K562 (cell line): Measurements from ENCODE around the gene RNF34. TPM values are rescaled to one million over a fixed set of nuclear protein-coding genes. Genes with fewer than 3 reads are reported as not detected.

Source experiments
- CHAMP1 ChIP-seq: fragments of 450-650 bp; IDR thresholded peaks from 2 replicates; pipeline ENCODE4 v1.6.1; 2016; ENCODE audit warnings: mild to moderate bottlenecking
- CREB1 ChIP-seq, 2 experiments: sonication (generic) in 1 of 2; formaldehyde crosslinking in 1 of 2; IDR thresholded peaks; 2 replicates each; pipeline versions ENCODE4 v1.6.1 to v1.8.0; 2012 to 2022; ENCODE audit warnings: inconsistent platforms in 1 of 2, mild to moderate bottlenecking in 1 of 2, missing genetic modification reagents in 1 of 2, moderate library complexity in 1 of 2
- ETS2 ChIP-seq: IDR thresholded peaks from 2 replicates; pipeline ENCODE4 v1.6.1; 2016; ENCODE audit warnings: borderline replicate concordance, missing genetic modification characterization, mild to moderate bottlenecking, moderate library complexity, missing compliant biosample characterization; ENCODE audit not compliant: poor library complexity, severe bottlenecking
- GTF2E2 ChIP-seq: fragments of 200-800 bp; sonication (Bioruptor generic); IDR thresholded peaks from 2 replicates; pipeline ENCODE4 v1.6.1; 2016; ENCODE audit warnings: missing genetic modification characterization, missing compliant biosample characterization
- HOXB6 ChIP-seq: fragments of 250-450 bp; sonication (Bioruptor Pico); IDR thresholded peaks from 2 replicates; pipeline ENCODE4 v1.5.1; 2022; ENCODE audit warnings: mild to moderate bottlenecking, borderline replicate concordance
- ID3 ChIP-seq, 2 experiments: fragments of 250-450 bp in 1 of 2; fragments of 450-650 bp in 1 of 2; sonication (Bioruptor Pico) in 1 of 2; IDR thresholded peaks; 2 replicates each; pipeline versions ENCODE4 v1.6.1 to v1.8.0; 2016 to 2021; ENCODE audit warnings: mild to moderate bottlenecking in 2 of 2, moderate library complexity in 2 of 2, missing compliant biosample characterization in 1 of 2, missing genetic modification characterization in 1 of 2
- MCM2 ChIP-seq: fragments of 450-650 bp; IDR thresholded peaks from 2 replicates; pipeline ENCODE4 v1.6.1; 2017; ENCODE audit warnings: low read depth, mild to moderate bottlenecking
- MEIS2 ChIP-seq: fragments of 450-650 bp; IDR thresholded peaks from 2 replicates; pipeline ENCODE4 v1.6.1; 2014; ENCODE audit warnings: mild to moderate bottlenecking; ENCODE audit not compliant: partially characterized antibody
- NFIC ChIP-seq: fragments of 450-650 bp; IDR thresholded peaks from 2 replicates; pipeline ENCODE4 v1.6.1; 2017; ENCODE audit warnings: mild to moderate bottlenecking, inconsistent platforms
- NFYB ChIP-seq: IDR thresholded peaks from 2 replicates; pipeline ENCODE4 v1.6.1; 2011; ENCODE audit warnings: mild to moderate bottlenecking, moderate library complexity; ENCODE audit not compliant: insufficient read length; ENCODE audit errors: extremely low read depth
- NUFIP1 ChIP-seq: fragments of 450-650 bp; IDR thresholded peaks from 2 replicates; pipeline ENCODE4 v1.6.1; 2018; ENCODE audit not compliant: partially characterized antibody
- PATZ1 ChIP-seq: fragments of 250-450 bp; sonication (Bioruptor Pico); IDR thresholded peaks from 2 replicates; pipeline ENCODE4 v1.5.0; 2020; ENCODE audit warnings: mild to moderate bottlenecking, borderline replicate concordance
- PHB ChIP-seq: fragments of 250-450 bp; sonication (Bioruptor Pico); IDR thresholded peaks from 2 replicates; pipeline ENCODE4 v1.5.0; 2021
- POLR3G ChIP-seq: IDR thresholded peaks from 2 replicates; pipeline ENCODE4 v1.6.1; 2011; ENCODE audit not compliant: insufficient read length, insufficient replicate concordance; ENCODE audit errors: extremely low read depth
- RAD51 ChIP-seq: fragments of 450-650 bp; IDR thresholded peaks from 2 replicates; pipeline ENCODE4 v1.7.1; 2016; ENCODE audit warnings: low read depth, mild to moderate bottlenecking, borderline replicate concordance
- STAT5A ChIP-seq: IDR thresholded peaks from 2 replicates; pipeline ENCODE4 v1.6.1; 2012; ENCODE audit warnings: low read length, inconsistent platforms, borderline replicate concordance
- TBP ChIP-seq: optimal IDR thresholded peaks from 2 replicates; pipeline ENCODE3; 2011; ENCODE audit warnings: low read depth, low read length, improper control_type of control experiment
- ZKSCAN1 ChIP-seq: fragments of 150-350 bp; IDR thresholded peaks from 2 replicates; pipeline ENCODE4 v1.6.1; 2016; ENCODE audit warnings: low read depth, low read length
- ZNF444 ChIP-seq: fragments of 250-450 bp; sonication (Bioruptor Pico); IDR thresholded peaks from 2 replicates; pipeline ENCODE4 v1.4.0; 2020; ENCODE audit warnings: mild to moderate bottlenecking, moderate library complexity
- ZNF589 ChIP-seq: fragments of 200-800 bp; sonication (Bioruptor generic); IDR thresholded peaks from 2 replicates; pipeline ENCODE4 v1.6.1; 2016; ENCODE audit warnings: low read depth, missing genetic modification characterization, missing compliant biosample characterization
- polyA plus RNA-seq, 8 experiments: library from polyadenylated mRNA; depleted of rRNA in 4 of 8; stranded (reverse) in 5 of 8; unstranded in 3 of 8; fragments of >200 nt; fragmentation: Nextera tagmentation in 2 of 8; fragmentation: Illumina TruSeq in 1 of 8; extraction: Ambion mirVana in 2 of 8; extraction: Trizol in 1 of 8; gene quantifications; 2 replicates each; pipeline versions ENCODE4 v1.2.1 to v1.2.3, GENCODE V29; 2011 to 2014; ENCODE audit warnings: inconsistent platforms in 1 of 8, missing spikeins in 1 of 8
- total RNA-seq, 7 experiments: library from RNA; depleted of rRNA in 6 of 7; stranded (reverse); fragments of >200 nt in 6 of 7; fragmentation: Illumina TruSeq in 2 of 7; extraction: Trizol in 2 of 7; gene quantifications; 2 replicates each; pipeline versions ENCODE4 v1.2.1 to v1.2.3, GENCODE V29; 2011 to 2021; ENCODE audit warnings: low replicate concordance in 1 of 7

Gene RNF34
- total and polyA plus RNA-seq, 9 of the 15 experiments (the other 6 are each of a cell fraction or from before 2014, with no cell fraction given) = 41.7 to 88.9 (median 54.1) TPM

- TF ChIP-seq NFIC = no peak; the same call in 1 of the 2 replicates
- peak; percentile 84 for TF ChIP-seq NFYB
- TF ChIP-seq MEIS2 = no peak
- TF ChIP-seq CHAMP1 = no peak
- TF ChIP-seq NUFIP1 = no peak
- TF ChIP-seq GTF2E2 = no peak
- no peak for TF ChIP-seq HOXB6 (CRISPR knock-in tag)
- peak; percentile 94 for TF ChIP-seq TBP
- TF ChIP-seq ZNF589 (CRISPR knock-in tag) = no peak
- TF ChIP-seq CREB1 (IDR thresholded peaks at IDR 0.05) = peak; percentile 66; the same call in 1 of the 2 replicates
- peak; percentile 83 for TF ChIP-seq CREB1 (CRISPR knock-in tag; IDR thresholded peaks at IDR 0.05)
- TF ChIP-seq PATZ1 (CRISPR knock-in tag) = no peak
- TF ChIP-seq PHB = 0 out of 2 replicates have a peak, but pooled peaks have one; percentile 24
- TF ChIP-seq RAD51 = peak; percentile 62
- TF ChIP-seq ID3 (CRISPR knock-in tag; IDR thresholded peaks at IDR 0.05) = no peak
- peak; percentile 59; the same call in 1 of the 2 replicates for TF ChIP-seq ID3 (tag; IDR thresholded peaks at IDR 0.05)
- TF ChIP-seq STAT5A = no peak
- TF ChIP-seq POLR3G = no peak
- TF ChIP-seq ETS2 (tag) = no peak
- TF ChIP-seq MCM2 = no peak
- no peak for TF ChIP-seq ZNF444 (CRISPR knock-in tag)
- peak; percentile 56; the same call in 1 of the 2 replicates for TF ChIP-seq ZKSCAN1
These were observed at the start of gene RNF34 (continued) for GRCh38 chr12:121399391-121400331.
